Neural cell (in vitro differentiated cells): Measurements from ENCODE around the gene SPR. TPM values are rescaled to one million over a fixed set of nuclear protein-coding genes. Genes with fewer than 3 reads are reported as not detected.

Experiments used
- H2AFZ ChIP-seq: fragments of 200-600, 300-800 bp; sonication (generic), shearing (Covaris generic); 2 replicates; pipeline ENCODE4 v1.6.0; 2014; ENCODE audit warnings: low read depth, mild to moderate bottlenecking, antibody characterized with exemption, low read length, moderate library complexity
- H3F3A ChIP-seq: fragments of 200-600 bp; shearing (Covaris generic); 2 replicates; pipeline ENCODE4 v1.6.1; 2016; ENCODE audit warnings: mild to moderate bottlenecking, moderate library complexity, mixed read lengths, antibody characterized with exemption, low read length; ENCODE audit not compliant: insufficient read depth, poor library complexity, severe bottlenecking
- H3K27ac ChIP-seq: fragments of 200-600, 300-800 bp; sonication (generic), shearing (Covaris generic); 2 replicates; pipeline ENCODE4 v1.5.1; 2014; ENCODE audit warnings: mild to moderate bottlenecking, low read length, moderate library complexity
- H3K27me3 ChIP-seq: fragments of 300-800, 200-600 bp; sonication (generic), shearing (Covaris generic); 2 replicates; pipeline ENCODE4 v1.6.0; 2014; ENCODE audit warnings: mild to moderate bottlenecking, low read depth, low read length, moderate library complexity; ENCODE audit not compliant: insufficient read depth
- H3K36me3 ChIP-seq: fragments of 300-800, 200-600 bp; sonication (generic), shearing (Covaris generic); 2 replicates; pipeline ENCODE4 v1.5.1; 2014; ENCODE audit warnings: mild to moderate bottlenecking, antibody characterized with exemption, low read length, moderate library complexity; ENCODE audit not compliant: insufficient read depth
- H3K4me2 ChIP-seq: fragments of 300-800, 200-600 bp; sonication (generic), shearing (Covaris generic); 2 replicates; pipeline ENCODE4 v1.6.0; 2014; ENCODE audit warnings: mild to moderate bottlenecking, low read length
- H3K4me3 ChIP-seq: fragments of 300-800, 200-600 bp; sonication (generic), shearing (Covaris generic); 2 replicates; pipeline ENCODE4 v1.5.1; 2014; ENCODE audit warnings: mild to moderate bottlenecking, low read length, moderate library complexity
- H3K79me2 ChIP-seq: fragments of 200-600 bp; shearing (Covaris generic); replicated peaks from 2 replicates; pipeline ENCODE4 v1.6.0; 2014; ENCODE audit warnings: mild to moderate bottlenecking, low read length, moderate library complexity; ENCODE audit not compliant: insufficient read depth
- H3K9ac ChIP-seq: fragments of 300-800, 200-600 bp; sonication (generic), shearing (Covaris generic); 2 replicates; pipeline ENCODE4 v1.6.1; 2016; ENCODE audit warnings: mild to moderate bottlenecking, low read length, mixed read lengths
- H3K9me2 ChIP-seq: fragments of 200-600 bp; shearing (Covaris generic); 2 replicates; pipeline ENCODE4 v1.6.1; 2016; ENCODE audit warnings: mild to moderate bottlenecking, low read length, mixed read lengths; ENCODE audit not compliant: insufficient read depth
- H3K9me3 ChIP-seq: fragments of 200-600, 300-800 bp; sonication (generic), shearing (Covaris generic); 2 replicates; pipeline ENCODE4 v1.6.1; 2016; ENCODE audit warnings: mild to moderate bottlenecking, mixed run types, low read length, moderate library complexity, mixed read lengths
- H4K20me1 ChIP-seq: fragments of 200-600 bp; shearing (Covaris generic); 2 replicates; pipeline ENCODE4 v1.6.1; 2016; ENCODE audit warnings: mild to moderate bottlenecking, mixed run types; ENCODE audit not compliant: insufficient read depth
- EP300 ChIP-seq: fragments of 450-650 bp; conservative IDR thresholded peaks from 2 replicates; pipeline ENCODE4 v1.6.1; 2014; ENCODE audit warnings: antibody characterized with exemption, mild to moderate bottlenecking, moderate library complexity; ENCODE audit not compliant: poor library complexity, severe bottlenecking
- EZH2 ChIP-seq: fragments of 200-600, 300-800 bp; shearing (Covaris generic), sonication (generic); IDR thresholded peaks from 2 replicates; pipeline ENCODE4 v1.6.1; 2014; ENCODE audit warnings: antibody characterized with exemption, low read length, borderline replicate concordance, mild to moderate bottlenecking; ENCODE audit not compliant: insufficient read depth, poor library complexity, severe bottlenecking
- MXI1 ChIP-seq: fragments of 450-650 bp; conservative IDR thresholded peaks from 2 replicates; pipeline ENCODE4 v1.6.1; 2014; ENCODE audit warnings: antibody characterized with exemption, mild to moderate bottlenecking; ENCODE audit not compliant: poor library complexity, severe bottlenecking
- POLR2AphosphoS5 ChIP-seq: IDR thresholded peaks from 2 replicates; pipeline ENCODE4 v1.6.1; 2012
- RAD21 ChIP-seq: fragments of 450-650 bp; conservative IDR thresholded peaks from 2 replicates; pipeline ENCODE4 v1.6.1; 2014; ENCODE audit warnings: antibody characterized with exemption, mild to moderate bottlenecking, moderate library complexity
- SMC3 ChIP-seq: fragments of 450-650 bp; conservative IDR thresholded peaks from 2 replicates; pipeline ENCODE4 v1.6.1; 2014; ENCODE audit warnings: antibody characterized with exemption, mild to moderate bottlenecking, moderate library complexity; ENCODE audit not compliant: poor library complexity
- TAF1 ChIP-seq: IDR thresholded peaks from 2 replicates; pipeline ENCODE4 v1.6.1; 2012; ENCODE audit warnings: low read depth
- polyA plus RNA-seq: library from polyadenylated mRNA; depleted of rRNA; stranded (reverse); fragments of >200 nt; gene quantifications from 2 replicates; pipeline ENCODE4 v1.2.3, GENCODE V29; 2014
- TF ChIP-seq, protein P1 (sequence below): fragments of 450-650 bp; IDR thresholded peaks from 2 replicates; pipeline ENCODE4 v1.5.1; 2014; ENCODE audit warnings: antibody characterized with exemption, mild to moderate bottlenecking, moderate library complexity; ENCODE audit not compliant: poor library complexity, severe bottlenecking
- TF ChIP-seq, protein P2 (sequence below): IDR thresholded peaks from 2 replicates; pipeline ENCODE4 v1.6.1; 2012; ENCODE audit warnings: borderline replicate concordance

Gene SPR
- polyA plus RNA-seq, 1 donor from 2014 or later: 1.8 TPM

DNA sequence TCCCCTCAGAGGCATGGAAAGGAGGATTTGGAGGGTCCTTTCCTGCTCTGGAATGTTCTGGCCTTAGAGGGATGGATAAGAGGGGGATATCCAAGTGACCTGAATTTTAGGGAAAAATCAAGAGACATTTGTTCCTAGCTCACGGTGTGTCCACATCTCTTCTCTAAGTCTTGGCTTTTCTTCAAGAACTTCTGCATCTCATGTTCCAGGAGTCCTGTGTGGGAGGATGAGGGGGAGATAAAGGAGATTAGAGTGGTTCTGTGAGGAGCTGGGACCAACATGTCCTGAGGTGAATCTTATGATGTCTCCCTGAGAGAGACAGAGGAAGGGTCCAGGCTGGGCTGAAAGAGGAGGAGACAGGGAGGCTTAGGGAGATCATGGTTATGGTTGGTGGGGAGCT, 41.8 kb downstream of the SPR start:
- H3K36me3 ChIP-seq: no peaks in the 10 kb centered on the region
- no peaks in the 10 kb centered on the region for H3K9me2 ChIP-seq
- H3K4me2 ChIP-seq: no peak overlapping the region
- H4K20me1 ChIP-seq: no peaks in the 10 kb centered on the region
- no peak overlapping the region for H3K4me3 ChIP-seq
- H3K9ac ChIP-seq: no peak overlapping the region
- no peaks in the 10 kb centered on the region for H3K9me3 ChIP-seq
- peaks cover 31% of the 10 kb centered on the region for H3K27me3 ChIP-seq
- H2AFZ ChIP-seq: no peak overlapping the region
- H3F3A ChIP-seq: no peaks in the 10 kb centered on the region
- TF ChIP-seq EP300 (no peak), POLR2AphosphoS5 (no peak), EZH2 (no peak), RAD21 (no peak), TAF1 (no peak), MXI1 (no peak), SMC3 (no peak)
- TF ChIP-seq, protein P1, sequence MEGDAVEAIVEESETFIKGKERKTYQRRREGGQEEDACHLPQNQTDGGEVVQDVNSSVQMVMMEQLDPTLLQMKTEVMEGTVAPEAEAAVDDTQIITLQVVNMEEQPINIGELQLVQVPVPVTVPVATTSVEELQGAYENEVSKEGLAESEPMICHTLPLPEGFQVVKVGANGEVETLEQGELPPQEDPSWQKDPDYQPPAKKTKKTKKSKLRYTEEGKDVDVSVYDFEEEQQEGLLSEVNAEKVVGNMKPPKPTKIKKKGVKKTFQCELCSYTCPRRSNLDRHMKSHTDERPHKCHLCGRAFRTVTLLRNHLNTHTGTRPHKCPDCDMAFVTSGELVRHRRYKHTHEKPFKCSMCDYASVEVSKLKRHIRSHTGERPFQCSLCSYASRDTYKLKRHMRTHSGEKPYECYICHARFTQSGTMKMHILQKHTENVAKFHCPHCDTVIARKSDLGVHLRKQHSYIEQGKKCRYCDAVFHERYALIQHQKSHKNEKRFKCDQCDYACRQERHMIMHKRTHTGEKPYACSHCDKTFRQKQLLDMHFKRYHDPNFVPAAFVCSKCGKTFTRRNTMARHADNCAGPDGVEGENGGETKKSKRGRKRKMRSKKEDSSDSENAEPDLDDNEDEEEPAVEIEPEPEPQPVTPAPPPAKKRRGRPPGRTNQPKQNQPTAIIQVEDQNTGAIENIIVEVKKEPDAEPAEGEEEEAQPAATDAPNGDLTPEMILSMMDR: no peak
- TF ChIP-seq, protein P2, sequence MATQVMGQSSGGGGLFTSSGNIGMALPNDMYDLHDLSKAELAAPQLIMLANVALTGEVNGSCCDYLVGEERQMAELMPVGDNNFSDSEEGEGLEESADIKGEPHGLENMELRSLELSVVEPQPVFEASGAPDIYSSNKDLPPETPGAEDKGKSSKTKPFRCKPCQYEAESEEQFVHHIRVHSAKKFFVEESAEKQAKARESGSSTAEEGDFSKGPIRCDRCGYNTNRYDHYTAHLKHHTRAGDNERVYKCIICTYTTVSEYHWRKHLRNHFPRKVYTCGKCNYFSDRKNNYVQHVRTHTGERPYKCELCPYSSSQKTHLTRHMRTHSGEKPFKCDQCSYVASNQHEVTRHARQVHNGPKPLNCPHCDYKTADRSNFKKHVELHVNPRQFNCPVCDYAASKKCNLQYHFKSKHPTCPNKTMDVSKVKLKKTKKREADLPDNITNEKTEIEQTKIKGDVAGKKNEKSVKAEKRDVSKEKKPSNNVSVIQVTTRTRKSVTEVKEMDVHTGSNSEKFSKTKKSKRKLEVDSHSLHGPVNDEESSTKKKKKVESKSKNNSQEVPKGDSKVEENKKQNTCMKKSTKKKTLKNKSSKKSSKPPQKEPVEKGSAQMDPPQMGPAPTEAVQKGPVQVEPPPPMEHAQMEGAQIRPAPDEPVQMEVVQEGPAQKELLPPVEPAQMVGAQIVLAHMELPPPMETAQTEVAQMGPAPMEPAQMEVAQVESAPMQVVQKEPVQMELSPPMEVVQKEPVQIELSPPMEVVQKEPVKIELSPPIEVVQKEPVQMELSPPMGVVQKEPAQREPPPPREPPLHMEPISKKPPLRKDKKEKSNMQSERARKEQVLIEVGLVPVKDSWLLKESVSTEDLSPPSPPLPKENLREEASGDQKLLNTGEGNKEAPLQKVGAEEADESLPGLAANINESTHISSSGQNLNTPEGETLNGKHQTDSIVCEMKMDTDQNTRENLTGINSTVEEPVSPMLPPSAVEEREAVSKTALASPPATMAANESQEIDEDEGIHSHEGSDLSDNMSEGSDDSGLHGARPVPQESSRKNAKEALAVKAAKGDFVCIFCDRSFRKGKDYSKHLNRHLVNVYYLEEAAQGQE: no peak
- no peaks in the 10 kb centered on the region for H3K79me2 ChIP-seq
- H3K27ac ChIP-seq: no peak overlapping the region

DNA sequence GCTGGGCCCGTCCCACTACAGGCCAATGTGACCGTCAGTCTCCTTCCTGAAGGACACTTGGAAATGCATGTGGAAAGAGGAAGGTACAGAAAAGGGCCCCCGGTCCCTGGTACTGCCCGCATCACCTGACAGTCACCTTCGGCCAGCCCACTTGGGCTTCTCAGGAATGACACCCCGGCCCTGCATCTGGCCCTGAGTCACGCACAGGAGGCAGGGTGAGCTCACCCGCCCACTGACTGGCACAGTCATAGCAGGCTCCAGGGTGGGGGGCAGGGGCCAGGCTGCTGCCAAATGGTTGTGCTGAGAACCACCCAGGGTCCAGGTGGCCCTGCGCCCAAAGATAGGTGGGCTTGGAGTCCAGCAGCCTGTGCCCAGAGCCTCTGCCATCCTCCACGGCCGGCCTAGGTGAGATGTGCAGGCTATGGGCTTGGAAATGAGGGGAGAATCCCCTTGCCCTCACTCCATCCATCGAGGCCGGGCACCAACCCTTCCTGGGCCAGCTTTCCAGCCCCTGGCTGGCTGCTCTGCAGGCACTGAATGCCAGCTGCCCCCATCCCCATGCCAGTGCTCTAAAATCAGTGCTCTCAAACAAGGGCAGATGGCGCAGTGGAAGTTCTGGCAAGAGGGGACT, 44.2 kb downstream of the SPR start:
- Histone ChIP-seq H3K36me3 (no peaks in the 10 kb centered on the region), H3K27ac (no peak overlapping the region), H4K20me1 (no peaks in the 10 kb centered on the region), H3K4me3 (no peak overlapping the region), H3K9me3 (no peaks in the 10 kb centered on the region), H3K9ac (no peak overlapping the region), H3K4me2 (no peak overlapping the region), H2AFZ (no peak overlapping the region), H3F3A (no peaks in the 10 kb centered on the region), H3K79me2 (no peaks in the 10 kb centered on the region), H3K9me2 (no peaks in the 10 kb centered on the region), H3K27me3 (peaks cover 7% of the 10 kb centered on the region)
- no peak for TF ChIP-seq EP300
- TF ChIP-seq, protein P2: no peak
- TF ChIP-seq TAF1: no peak
- no peak for TF ChIP-seq RAD21
- TF ChIP-seq EZH2: no peak
- TF ChIP-seq, protein P1: no peak
- no peak for TF ChIP-seq SMC3
- TF ChIP-seq POLR2AphosphoS5: no peak
- TF ChIP-seq MXI1: no peak
